GM23338 (cell line): ENCODE data around the gene EPHA7.

Source experiments
- CREB1 ChIP-seq: fragments of 250-450 bp; sonication (Bioruptor Pico); IDR thresholded peaks from 2 replicates; pipeline ENCODE4 v1.5.0; 2020; ENCODE audit warnings: low read depth, mild to moderate bottlenecking, moderate library complexity
- EZH2 ChIP-seq: fragments of 200-600 bp; sonication (generic); IDR thresholded peaks from one replicate; pipeline ENCODE4 v1.8.0; 2017; ENCODE audit warnings: antibody characterized with exemption, mild to moderate bottlenecking, low read depth; ENCODE audit not compliant: unreplicated experiment
- EZH2phosphoT487 ChIP-seq: fragments of 200-600 bp; sonication (generic); IDR thresholded peaks from one replicate; pipeline ENCODE4 v1.8.1; 2018; ENCODE audit warnings: antibody characterized with exemption; ENCODE audit not compliant: unreplicated experiment
- JUNB ChIP-seq: IDR thresholded peaks from one replicate; pipeline ENCODE4 v1.6.1; 2016; ENCODE audit warnings: antibody characterized with exemption; ENCODE audit not compliant: unreplicated experiment
- NANOG ChIP-seq: IDR thresholded peaks from 2 replicates; pipeline ENCODE4 v1.6.1; 2016; ENCODE audit warnings: antibody characterized with exemption, borderline replicate concordance
- POLR2AphosphoS5 ChIP-seq: IDR thresholded peaks from 2 replicates; pipeline ENCODE4 v1.6.1; 2016; ENCODE audit warnings: antibody characterized with exemption, low read depth
- STAT1 ChIP-seq: IDR thresholded peaks from one replicate; pipeline ENCODE4 v1.6.1; 2016; ENCODE audit warnings: antibody characterized with exemption; ENCODE audit not compliant: unreplicated experiment
- ZNF114 ChIP-seq: fragments of 250-450 bp; sonication (Bioruptor Pico); IDR thresholded peaks from 2 replicates; pipeline ENCODE4 v1.5.0; 2020; ENCODE audit warnings: mild to moderate bottlenecking, moderate library complexity
- TF ChIP-seq, protein P1 (sequence below), 2 experiments: fragments of 200-600 bp in 1 of 2; sonication (generic) in 1 of 2; conservative IDR thresholded peaks; 2 replicates each; pipeline versions ENCODE4 v1.5.1 to v1.6.1; 2016 to 2017; ENCODE audit warnings: antibody characterized with exemption in 2 of 2, low read depth in 2 of 2, mild to moderate bottlenecking in 2 of 2, moderate library complexity in 1 of 2
- TF ChIP-seq, protein P2 (sequence below): IDR thresholded peaks from one replicate; pipeline ENCODE4 v1.6.1; 2018; ENCODE audit warnings: antibody characterized with exemption; ENCODE audit not compliant: unreplicated experiment
- TF ChIP-seq, protein P3 (sequence below): fragments of 250-450 bp; sonication (Bioruptor Pico); IDR thresholded peaks from 2 replicates; pipeline ENCODE4 v1.5.0; 2020; ENCODE audit warnings: mild to moderate bottlenecking, moderate library complexity

DNA sequence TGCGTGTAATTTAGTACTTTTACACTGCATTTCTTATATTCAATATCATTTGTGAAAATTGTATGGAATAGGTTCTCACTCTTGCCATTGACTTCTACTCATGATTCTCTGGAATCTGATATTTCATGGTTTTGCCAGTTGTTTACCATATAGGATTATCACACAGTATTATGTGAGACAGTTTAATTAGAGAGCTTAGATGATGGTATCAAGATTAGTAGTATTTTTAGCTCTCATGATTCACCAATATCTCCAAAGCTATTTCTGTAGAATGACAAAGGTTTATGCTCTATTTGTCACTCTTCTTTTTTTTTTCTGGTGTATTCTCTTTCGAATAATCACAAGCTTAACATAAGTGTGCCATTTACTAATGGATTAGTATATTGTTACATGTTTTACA lies 45.9 kb downstream of the EPHA7 start:
- no peak for TF ChIP-seq POLR2AphosphoS5
- TF ChIP-seq, protein P1, sequence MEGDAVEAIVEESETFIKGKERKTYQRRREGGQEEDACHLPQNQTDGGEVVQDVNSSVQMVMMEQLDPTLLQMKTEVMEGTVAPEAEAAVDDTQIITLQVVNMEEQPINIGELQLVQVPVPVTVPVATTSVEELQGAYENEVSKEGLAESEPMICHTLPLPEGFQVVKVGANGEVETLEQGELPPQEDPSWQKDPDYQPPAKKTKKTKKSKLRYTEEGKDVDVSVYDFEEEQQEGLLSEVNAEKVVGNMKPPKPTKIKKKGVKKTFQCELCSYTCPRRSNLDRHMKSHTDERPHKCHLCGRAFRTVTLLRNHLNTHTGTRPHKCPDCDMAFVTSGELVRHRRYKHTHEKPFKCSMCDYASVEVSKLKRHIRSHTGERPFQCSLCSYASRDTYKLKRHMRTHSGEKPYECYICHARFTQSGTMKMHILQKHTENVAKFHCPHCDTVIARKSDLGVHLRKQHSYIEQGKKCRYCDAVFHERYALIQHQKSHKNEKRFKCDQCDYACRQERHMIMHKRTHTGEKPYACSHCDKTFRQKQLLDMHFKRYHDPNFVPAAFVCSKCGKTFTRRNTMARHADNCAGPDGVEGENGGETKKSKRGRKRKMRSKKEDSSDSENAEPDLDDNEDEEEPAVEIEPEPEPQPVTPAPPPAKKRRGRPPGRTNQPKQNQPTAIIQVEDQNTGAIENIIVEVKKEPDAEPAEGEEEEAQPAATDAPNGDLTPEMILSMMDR (conservative IDR thresholded peaks at IDR 0.05; ENCODE audit: low read depth in 2 of 2), result no peak
- TF ChIP-seq CREB1 (CRISPR knock-in tag), result no peak
- TF ChIP-seq, protein P2, sequence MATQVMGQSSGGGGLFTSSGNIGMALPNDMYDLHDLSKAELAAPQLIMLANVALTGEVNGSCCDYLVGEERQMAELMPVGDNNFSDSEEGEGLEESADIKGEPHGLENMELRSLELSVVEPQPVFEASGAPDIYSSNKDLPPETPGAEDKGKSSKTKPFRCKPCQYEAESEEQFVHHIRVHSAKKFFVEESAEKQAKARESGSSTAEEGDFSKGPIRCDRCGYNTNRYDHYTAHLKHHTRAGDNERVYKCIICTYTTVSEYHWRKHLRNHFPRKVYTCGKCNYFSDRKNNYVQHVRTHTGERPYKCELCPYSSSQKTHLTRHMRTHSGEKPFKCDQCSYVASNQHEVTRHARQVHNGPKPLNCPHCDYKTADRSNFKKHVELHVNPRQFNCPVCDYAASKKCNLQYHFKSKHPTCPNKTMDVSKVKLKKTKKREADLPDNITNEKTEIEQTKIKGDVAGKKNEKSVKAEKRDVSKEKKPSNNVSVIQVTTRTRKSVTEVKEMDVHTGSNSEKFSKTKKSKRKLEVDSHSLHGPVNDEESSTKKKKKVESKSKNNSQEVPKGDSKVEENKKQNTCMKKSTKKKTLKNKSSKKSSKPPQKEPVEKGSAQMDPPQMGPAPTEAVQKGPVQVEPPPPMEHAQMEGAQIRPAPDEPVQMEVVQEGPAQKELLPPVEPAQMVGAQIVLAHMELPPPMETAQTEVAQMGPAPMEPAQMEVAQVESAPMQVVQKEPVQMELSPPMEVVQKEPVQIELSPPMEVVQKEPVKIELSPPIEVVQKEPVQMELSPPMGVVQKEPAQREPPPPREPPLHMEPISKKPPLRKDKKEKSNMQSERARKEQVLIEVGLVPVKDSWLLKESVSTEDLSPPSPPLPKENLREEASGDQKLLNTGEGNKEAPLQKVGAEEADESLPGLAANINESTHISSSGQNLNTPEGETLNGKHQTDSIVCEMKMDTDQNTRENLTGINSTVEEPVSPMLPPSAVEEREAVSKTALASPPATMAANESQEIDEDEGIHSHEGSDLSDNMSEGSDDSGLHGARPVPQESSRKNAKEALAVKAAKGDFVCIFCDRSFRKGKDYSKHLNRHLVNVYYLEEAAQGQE, result no peak
- no peak for TF ChIP-seq EZH2
- TF ChIP-seq EZH2phosphoT487, result no peak
- TF ChIP-seq NANOG, result no peak
- TF ChIP-seq ZNF114 (CRISPR knock-in tag), result no peak
- TF ChIP-seq JUNB, result no peak
- no peak for TF ChIP-seq STAT1
- TF ChIP-seq, protein P3, sequence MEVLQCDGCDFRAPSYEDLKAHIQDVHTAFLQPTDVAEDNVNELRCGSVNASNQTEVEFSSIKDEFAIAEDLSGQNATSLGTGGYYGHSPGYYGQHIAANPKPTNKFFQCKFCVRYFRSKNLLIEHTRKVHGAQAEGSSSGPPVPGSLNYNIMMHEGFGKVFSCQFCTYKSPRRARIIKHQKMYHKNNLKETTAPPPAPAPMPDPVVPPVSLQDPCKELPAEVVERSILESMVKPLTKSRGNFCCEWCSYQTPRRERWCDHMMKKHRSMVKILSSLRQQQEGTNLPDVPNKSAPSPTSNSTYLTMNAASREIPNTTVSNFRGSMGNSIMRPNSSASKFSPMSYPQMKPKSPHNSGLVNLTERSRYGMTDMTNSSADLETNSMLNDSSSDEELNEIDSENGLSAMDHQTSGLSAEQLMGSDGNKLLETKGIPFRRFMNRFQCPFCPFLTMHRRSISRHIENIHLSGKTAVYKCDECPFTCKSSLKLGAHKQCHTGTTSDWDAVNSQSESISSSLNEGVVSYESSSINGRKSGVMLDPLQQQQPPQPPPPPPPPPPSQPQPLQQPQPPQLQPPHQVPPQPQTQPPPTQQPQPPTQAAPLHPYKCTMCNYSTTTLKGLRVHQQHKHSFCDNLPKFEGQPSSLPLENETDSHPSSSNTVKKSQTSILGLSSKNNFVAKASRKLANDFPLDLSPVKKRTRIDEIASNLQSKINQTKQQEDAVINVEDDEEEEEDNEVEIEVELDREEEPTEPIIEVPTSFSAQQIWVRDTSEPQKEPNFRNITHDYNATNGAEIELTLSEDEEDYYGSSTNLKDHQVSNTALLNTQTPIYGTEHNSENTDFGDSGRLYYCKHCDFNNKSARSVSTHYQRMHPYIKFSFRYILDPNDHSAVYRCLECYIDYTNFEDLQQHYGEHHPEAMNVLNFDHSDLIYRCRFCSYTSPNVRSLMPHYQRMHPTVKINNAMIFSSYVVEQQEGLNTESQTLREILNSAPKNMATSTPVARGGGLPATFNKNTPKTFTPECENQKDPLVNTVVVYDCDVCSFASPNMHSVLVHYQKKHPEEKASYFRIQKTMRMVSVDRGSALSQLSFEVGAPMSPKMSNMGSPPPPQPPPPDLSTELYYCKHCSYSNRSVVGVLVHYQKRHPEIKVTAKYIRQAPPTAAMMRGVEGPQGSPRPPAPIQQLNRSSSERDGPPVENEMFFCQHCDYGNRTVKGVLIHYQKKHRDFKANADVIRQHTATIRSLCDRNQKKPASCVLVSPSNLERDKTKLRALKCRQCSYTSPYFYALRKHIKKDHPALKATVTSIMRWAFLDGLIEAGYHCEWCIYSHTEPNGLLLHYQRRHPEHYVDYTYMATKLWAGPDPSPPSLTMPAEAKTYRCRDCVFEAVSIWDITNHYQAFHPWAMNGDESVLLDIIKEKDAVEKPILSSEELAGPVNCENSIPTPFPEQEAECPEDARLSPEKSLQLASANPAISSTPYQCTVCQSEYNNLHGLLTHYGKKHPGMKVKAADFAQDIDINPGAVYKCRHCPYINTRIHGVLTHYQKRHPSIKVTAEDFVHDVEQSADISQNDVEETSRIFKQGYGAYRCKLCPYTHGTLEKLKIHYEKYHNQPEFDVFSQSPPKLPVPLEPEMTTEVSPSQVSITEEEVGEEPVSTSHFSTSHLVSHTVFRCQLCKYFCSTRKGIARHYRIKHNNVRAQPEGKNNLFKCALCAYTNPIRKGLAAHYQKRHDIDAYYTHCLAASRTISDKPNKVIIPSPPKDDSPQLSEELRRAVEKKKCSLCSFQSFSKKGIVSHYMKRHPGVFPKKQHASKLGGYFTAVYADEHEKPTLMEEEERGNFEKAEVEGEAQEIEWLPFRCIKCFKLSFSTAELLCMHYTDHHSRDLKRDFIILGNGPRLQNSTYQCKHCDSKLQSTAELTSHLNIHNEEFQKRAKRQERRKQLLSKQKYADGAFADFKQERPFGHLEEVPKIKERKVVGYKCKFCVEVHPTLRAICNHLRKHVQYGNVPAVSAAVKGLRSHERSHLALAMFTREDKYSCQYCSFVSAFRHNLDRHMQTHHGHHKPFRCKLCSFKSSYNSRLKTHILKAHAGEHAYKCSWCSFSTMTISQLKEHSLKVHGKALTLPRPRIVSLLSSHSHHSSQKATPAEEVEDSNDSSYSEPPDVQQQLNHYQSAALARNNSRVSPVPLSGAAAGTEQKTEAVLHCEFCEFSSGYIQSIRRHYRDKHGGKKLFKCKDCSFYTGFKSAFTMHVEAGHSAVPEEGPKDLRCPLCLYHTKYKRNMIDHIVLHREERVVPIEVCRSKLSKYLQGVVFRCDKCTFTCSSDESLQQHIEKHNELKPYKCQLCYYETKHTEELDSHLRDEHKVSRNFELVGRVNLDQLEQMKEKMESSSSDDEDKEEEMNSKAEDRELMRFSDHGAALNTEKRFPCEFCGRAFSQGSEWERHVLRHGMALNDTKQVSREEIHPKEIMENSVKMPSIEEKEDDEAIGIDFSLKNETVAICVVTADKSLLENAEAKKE (CRISPR knock-in tag), result no peak
